Measurements from ENCODE around the gene COL23A1.

Gene COL23A1

DNA sequence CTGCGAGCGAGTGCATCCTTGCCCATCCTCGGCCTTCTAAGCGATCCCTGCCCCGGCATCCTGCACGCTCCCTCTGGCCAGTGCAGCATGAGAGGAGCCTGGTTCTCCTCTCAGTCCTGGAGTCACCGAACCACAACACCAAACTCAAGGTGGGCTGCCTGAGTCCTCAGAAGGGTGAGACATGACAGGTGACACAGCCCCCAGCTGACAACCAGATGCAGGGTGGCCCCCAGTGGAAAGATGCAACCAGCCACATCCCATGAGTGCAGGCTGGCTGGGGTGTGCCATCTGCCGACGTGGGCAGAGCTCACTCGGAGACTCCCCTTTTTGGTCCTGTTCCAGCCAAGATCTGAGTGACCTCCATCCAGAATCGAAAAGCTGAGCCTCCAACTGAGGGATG is 58.4 kb downstream of the COL23A1 start:
- DNase-seq (ENCODE audit: low read depth), result no peak

DNA sequence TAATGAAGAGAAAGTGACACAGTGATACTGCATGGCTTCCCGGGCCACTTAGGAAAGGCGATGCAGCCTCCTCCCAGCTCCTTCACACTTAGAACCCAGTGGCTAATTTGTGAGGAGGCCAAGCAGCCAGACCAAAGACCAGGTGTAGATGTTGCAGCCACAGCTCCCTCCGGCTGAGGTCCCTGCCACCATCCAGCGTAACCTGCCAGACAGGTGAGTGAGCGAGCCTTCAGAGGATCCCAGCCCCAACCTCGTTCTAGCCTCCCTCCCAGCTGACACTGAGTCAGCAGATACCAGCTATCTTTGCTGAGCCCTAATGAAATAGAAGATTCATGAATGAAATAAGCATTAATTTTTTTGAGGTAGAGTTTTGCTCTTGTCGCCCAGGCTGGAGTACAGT is 59.7 kb downstream of the COL23A1 start:
- DNase-seq (ENCODE audit: low read depth), result no peak

DNA sequence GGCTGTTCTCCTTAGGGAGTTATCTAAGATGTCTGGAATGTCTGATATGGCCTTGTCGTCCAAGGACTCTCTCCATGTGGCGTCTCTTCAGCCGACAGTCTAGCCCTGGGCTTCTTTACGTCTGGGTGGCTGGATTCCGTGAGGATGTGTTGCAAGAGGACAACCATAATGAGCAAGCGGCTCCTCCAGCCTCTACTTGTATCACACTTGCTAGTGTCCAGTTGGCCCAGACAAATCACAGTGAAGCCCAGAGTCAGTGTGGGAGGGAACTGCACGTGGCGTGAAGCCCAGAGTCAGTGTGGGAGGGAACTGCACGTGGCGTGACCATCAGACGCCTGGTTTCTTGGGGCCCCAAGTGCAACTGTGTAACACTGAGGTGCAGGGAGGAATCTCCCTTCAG is 61.1 kb downstream of the COL23A1 start:
- DNase-seq (ENCODE audit: low read depth), result no peak

DNA sequence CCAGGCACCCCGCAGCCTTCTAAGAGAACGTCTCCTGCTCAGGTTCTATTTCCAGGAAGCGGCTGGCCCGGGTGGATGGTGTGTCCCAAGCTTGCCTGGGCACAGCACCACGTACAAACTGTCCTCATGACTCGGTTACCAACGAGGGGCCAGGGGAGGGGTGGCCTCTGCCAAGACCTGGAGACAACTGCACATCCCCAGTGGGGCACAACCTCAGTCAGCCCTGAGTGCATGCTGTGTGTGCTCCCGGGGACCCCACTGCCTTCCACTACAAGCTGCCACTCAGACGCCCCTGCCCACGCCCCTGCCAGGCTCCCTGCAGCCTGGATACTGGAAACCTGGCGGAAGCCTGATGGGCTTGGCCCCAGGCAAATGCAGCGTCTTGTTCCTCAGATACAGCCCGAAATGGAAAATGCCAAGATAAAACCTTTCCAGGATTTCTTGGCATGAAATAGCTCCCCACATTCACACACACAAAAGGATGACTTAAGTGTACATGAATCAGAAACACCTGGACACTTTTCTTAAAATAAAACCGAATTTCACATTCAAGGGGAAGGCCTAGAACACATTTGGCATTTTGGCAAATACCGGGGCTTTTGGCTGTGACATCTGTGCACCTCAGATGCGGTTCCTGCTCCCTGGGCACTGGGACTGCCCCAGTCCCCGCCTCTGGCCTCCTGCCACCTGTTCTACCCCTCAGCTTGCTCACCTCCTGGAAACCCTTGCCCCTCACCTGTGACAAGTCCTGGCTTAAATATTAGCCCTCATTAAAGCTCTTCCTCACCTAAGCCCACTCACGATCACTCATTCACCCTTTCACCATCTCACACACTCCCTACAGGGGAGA is 62.5 kb downstream of the COL23A1 start:
- no peak for DNase-seq (ENCODE audit: low read depth)

DNA sequence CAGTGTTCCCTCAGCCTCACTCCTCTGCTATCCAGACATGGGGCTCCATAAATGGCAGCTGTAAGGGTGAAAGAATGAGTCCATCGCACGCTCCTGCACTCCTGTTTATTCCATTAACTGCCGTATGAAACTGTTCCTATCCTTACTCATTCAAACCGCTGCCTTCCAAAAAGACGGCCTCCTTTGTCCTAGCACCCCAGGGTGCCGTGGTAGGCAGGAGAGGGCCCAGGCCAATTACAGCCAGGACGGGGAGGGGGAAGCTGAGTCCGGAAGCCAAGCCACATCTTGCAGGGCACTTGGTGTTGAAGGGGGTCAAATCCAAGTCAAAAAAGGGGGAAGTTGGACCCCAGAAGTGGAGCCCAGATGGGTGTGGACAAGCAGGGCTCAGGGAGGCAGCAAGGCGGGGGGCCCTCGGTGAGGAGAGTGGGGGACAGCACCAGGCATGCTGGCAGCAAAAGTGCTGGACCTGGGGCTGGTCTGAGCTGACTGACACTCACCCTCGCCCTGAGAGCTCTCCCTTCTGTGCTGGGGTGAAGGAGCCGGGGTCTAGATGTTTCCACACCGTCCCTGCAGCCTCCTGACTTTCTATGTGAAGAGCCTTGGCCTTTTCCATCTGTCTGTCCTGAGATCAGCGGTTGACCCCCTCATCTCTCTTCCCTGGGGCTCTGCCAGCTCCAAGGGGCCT is 63.3 kb downstream of the COL23A1 start:
- no peak for DNase-seq (ENCODE audit: low read depth)

DNA sequence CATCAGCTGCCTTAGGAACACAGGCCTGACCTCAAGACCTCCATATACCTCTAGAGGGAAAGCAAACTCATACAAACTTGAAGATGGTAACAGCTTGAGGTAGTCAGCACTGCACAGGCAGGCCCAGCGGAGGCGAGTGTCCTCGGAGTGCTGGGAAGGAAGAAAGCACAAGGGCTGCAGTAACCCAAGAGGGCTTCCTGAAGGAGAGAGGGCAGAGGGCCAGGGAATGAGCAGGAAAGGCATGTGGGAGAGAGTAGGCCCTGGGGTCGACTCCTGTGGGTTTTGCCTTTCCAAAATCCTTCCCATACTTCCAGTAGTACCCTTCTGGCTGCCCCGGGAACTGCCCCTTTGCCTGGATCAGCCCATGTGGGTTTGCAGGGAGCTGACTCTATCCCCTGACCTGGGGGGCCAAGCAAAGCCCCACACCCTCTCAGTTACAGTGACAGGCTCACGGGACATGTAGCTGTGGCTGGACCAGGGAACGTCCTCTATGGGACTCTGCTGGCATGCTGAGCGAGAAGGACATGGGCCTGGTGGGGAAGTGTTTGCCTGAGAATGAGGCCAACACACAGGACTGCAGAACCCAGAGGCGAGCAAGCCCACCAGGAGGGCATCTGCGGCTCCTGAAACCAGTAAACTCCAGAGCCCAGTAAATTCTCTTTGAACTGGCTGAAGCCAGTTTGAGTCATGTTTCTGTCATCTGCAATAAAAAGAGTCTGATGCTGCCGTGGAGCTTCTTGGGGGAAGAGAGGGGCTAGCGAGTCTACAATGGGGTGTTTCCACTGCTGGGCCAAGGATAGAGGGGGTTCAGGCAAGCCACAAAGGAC is 64.1 kb downstream of the COL23A1 start:
- DNase-seq (ENCODE audit: low read depth), result no peak

DNA sequence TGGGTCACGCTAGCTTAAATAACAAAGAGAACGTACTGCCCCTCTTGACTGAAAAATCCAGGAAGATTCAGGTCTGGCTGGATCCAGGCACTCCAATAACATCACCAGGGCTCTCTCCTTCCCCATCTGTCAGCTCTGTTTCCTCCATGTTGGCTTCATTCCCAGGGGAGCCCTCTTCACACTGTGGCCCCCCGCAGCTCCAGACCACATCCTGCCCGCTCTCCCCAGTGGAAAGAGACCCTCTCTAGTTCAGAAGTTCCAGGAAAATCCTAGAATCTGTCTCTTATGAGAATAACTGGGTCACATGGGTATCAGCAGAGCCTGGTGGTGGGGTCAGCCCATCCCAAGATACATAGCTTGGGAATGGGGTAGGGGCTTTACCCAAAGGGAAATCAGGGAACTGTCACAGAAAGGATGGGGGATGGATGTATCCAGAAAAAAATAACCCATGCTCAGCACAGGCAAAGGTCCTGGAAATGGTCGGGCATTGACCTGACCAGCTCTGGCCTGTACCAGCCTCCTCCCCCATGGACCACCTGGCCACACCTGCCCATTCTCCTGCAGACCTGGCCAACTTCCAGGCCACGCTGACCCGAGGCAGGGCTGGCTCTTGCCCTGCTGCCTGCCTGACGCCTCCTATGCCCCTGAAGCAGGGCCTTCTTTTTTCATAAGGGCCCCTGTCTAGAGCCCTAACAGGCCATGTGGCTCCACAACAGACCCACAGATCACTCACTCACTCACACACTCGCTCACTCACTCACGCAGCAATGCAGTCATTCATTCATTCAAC is 65.9 kb downstream of the COL23A1 start:
- no peak for DNase-seq (ENCODE audit: low read depth)

DNA sequence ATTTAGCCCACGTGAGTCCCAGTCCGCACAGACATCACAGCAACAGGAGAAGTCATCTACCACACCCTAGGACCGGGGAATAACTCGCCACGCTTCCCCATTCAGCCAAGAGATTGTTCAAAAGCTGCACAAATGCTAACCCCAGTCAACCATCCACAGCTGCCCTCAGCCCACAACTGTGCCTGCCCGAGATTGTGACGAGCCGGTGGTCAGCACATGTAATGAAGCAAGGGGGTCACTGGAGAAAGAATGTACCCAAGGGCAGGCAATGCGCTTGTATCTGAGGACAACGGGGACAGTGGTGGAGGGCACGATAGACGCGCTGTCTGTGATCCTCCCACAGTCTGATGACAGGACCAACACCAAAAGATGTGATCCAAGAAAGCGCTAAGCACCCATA is 67.8 kb downstream of the COL23A1 start:
- DNase-seq (ENCODE audit: low read depth), result no peak

DNA sequence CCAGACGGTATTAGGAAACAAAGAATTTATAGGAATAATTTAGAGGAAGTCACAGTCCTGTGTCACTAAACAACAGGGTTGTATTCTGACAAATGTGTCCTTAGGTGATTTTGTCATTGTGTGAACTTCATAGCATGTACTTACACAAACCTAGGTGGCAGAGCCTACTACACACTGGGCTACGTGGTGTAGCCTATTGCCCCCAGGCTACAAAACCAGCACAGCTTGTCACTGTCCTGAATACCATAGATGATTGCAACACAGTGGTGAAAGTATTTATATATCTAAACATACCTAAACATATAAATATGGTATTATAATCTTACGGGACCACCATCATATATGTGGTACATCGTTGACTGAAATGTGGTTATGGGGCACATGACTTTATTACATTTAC is 69.3 kb downstream of the COL23A1 start:
- DNase-seq (ENCODE audit: low read depth), result no peak

DNA sequence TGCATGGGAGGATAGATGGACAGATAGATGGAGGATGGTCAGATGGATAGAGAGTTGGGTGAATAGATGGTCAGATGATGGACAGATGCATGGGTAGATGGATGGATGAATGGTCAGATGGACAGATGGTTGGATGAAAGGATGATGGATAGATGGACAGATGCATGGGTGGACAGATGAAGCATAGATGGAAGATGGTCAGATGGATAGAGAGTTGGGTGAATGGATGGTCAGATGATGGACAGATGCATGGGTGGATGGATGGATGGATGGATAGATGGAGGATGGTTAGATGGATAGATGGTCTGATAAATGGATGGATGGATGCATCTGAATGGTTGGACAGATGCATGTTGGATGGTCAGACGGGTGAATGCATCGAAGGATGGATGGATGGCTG is 70.4 kb downstream of the COL23A1 start:
- DNase-seq (ENCODE audit: low read depth), result no peak

DNA sequence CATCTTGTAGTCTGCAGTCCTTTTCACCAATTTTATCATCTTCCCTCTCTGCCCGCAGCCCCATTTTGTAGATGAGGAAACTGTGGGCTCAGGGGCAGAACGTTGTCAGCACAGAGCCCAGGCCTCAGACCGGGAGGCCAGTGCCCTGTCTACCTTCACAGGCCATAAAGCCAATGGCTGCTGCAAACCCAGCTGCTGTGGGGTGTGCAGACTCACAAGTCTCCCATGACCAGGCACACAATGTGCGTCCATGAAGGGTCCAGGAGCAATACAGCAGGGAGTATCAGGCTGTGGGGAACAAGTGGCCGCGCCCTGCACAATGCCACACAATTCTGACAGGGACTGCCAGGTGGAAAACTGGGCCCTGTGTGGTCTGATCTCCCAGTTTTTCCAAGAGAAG is 71.0 kb downstream of the COL23A1 start:
- no peak for DNase-seq (ENCODE audit: low read depth)

DNA sequence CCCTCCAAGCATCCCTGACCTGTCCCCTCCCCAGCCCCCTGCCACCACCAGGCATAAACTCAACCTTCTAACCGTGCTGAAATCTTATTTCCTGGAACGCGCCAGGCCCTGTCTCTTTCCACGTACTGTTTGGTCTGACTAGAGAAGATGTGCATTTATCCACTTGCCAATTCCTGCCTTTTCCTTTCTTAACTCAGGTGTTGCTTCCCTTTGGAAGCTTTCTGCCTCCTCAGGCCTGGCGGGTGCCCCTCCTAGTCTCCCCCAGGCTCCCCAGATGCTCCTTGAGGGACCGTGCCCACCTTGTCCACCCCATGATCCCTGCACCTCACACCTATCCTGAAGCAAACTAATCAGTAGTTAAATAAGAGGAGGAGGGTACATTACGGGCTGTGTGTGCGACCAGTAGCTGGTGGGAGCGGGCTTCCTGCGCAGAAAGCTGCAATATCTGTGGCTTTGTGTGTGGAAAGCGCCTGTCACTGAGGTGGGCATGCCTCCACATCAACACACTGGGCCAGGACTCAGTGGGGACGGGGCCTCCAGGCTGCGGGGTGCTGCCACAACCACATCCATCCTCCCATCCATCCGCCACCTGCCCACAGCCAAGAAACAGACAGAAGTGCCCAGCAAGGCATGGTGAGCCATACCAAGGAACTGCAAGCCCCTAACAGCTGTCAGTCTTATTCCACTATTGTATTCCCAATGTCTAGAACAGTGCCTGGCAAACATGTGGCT is 73.5 kb downstream of the COL23A1 start:
- DNase-seq (ENCODE audit: low read depth), result no peak

DNA sequence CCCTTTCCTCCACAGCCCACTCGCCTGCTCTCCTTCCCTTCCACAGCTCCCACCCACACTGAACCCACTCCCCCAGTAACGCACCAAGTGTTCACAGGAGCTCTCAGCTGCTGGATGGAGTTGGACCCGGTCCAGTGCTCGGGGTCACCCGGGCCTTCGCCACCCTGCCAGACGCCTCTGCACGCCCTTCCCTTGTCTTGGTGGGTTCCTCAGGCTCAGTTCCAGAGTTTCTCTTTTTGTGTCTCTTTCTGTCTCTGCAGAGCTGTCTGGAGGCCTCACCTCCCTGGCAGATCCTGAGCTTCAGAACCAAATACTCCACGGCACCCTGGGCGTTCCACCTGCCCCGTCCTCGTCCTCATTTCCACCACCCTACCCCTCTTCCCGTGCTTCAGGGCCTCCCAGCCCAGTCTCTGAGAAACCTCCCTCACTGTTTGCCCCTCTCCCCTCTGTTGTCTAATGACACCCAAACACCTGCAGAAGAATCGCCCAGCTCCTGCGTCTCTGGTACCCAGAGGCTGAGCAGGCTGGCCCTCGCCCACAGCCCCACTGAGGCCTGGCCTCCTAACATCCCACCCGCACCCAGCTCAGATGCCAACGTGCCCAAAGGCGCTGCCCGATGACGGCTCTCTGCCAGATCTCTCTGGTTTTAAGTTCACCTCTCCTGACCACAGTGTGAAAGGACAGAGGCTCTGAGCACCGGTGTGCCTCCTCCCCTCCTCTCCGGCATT is 74.3 kb downstream of the COL23A1 start:
- DNase-seq (ENCODE audit: low read depth), result no peak

DNA sequence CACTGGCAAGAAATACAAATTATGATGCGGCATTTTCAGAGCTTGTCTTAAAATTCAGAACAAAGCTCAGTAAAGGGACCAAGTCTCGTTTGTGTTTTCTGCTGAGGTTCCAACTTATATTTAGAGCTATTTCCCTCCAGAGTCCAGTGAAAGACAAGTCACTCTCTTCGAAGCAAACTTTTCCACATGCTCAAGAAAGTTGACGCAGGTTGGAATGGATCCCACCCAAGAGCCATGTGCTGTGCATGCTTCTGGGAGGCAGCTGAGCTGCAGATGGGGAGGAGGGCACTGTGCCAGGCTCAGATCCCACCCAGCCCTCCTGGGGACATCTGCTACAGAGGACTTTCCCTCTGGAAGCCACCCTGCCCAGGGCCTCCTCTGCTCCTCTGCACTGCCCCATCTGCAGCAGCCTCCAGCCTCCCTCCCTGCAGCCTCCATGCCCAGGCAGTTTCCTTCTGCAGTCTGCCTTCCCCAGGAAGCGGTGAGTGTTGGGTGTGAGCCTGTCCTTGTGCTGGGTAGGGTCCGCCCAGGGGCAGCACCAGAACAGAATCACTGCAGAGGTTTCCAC is 75.3 kb downstream of the COL23A1 start:
- DNase-seq (ENCODE audit: low read depth), result no peak

DNA sequence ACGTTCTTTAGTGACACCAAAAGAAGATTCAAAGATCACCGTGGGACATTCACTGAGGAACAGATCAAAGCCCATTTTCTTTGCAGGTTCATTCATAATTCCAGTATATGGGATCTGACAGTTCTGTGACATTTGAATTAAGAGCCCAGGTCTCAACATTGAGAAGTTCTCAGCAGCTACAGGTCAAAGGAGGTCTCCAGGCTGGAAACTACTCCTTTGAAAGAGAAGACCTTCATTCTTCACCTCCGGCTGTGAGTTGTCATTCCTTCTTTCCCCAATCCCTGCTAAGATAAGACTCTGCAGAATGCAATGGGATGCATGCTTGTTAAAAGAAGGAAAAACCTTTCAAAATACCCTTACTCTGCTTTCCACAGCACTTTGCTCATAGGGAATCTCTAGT is 79.0 kb downstream of the COL23A1 start:
- no peak for DNase-seq (ENCODE audit: low read depth)

DNA sequence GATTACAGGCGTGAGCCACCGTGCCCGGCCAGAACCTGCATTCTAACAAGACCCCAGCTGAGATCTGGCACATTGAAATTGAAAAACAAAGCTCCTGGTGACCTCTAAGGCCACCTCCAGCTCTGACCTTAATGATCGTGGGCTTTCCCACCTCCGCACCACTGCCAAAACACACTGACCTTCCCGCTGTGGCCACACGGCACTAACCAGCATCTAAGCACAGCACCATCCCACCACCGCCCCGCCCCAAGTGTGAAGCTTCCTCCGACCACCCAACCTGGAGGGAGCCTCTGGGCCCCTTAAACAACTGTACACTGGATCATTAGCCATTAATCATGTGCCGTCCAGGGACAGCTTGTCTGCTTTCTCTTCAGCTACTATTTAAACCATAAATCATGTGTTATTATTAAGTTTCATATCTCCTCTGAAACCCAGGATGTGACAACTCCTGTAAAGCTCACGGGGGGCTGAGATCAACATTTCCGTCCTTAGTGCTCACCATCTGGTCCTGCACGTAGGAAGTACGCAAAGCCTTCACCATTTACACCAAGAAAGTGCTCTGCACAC is 80.6 kb downstream of the COL23A1 start:
- DNase-seq (ENCODE audit: low read depth), result no peak

DNA sequence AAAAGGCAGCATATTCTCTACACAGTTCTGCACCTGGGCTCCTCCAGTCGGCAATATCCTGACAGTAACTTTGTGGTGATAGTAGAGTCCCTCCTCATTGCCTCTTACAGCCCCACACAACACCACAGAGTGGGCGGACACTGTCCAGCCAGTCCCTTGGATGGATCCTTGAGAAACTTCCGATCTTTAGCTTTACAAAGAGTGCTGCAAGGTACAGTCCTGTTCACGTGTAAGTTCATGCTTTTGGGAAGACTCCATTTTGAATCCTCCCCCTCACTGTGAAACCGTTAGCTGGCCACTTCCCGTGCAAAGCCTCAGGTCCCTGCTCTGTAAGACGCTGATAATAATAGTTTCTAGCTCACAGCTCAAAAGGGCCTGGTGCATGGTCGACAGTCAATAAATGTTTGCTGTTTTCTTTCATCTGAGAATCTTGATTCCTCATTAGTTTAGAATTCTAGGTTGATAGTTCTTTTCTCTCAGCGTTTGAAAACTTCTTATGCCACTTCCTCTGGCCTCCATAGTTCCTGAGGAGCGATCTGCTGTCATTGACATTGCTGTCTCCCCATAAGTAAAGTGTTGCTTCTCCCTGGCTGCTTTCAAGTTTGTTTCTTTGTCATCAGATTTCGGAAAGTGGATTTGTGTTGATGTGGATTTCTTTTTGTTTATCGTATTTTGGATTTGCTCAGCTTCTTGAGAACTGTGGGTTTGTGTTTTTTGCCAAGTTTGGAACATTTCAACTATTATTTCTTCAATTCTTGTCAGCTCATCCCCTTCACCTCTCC is 82.9 kb downstream of the COL23A1 start:
- no peak for DNase-seq (ENCODE audit: low read depth)

DNA sequence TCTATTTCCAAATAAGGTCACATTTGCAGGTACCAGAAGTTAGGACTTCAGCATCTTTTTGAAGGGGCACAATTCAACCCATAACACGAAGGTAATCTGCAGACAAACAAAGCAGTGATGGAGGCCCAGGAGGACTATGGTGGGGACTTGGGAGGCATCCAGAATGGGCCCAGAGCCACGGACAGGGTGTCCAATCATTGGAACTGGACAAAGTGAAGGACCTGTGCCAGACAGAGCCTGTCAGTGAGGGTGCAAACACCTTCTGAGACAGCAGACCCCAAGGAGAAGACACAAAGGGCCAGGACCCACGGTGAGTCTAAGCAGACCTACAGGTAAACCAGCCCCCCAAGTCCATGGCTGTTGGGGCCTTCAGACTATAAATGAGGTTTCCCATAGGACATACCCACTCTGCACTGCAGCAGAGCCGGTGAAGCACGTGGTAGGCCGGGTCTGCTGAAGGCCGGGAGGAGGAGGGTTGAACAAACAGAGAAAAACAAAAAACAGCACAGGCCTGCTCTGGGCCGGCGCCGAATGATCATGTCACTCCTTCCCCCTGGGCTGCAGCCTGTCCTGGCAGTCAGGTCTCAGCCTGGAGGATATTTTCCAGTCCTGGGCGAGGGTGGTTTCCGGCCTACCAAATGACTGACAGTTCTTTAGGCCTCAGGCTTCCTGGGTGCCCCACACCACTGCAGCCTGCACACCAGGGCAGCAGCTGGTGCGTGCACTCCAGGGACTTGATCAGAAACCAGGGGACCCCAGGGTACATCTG is 84.4 kb downstream of the COL23A1 start:
- no peak for DNase-seq (ENCODE audit: low read depth)
